ENCODE measurements around the gene C2CD3.
"Not testable (repeated sequence)": the region's sequence is repeated elsewhere in the genome, so short reads cannot be mapped to it uniquely, and the experiment has no call there.

Gene C2CD3

DNA sequence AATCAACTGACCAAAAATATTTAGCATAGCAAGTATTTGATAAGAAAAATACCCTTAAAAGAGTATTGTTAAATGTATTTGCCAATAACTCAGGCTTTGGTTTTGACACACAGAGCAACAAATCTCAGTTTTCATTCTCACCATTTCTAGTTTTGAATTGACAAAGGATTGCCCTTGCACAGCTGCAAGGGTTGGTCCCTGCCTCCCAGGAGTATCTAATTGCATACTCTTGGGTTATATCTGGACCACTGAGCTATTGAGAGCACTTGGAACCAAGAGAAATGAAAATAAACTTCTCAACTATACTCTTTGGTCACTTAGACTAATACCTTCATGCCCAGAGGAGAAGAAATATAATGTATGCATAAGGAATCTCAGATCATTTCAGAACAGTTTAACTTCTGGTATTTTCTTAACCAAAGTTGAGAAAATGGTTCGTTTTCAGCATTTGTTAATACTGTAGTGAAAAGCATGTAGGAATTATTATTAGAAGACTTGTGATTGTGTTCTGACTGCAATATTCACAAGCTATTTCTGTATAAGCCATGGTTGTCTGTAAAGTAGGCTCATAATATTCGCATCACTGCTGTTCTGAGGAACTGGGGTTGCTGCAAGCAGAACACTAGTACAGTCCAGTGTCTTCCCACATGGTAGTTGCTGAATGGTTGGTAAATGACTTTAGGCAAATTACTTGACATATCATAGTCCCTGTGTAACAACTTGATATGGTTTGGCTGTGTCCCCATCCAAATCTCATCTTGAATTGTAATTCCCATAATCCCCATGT is 7.9 kb downstream of the C2CD3 start:
- no peak for DNase-seq (ENCODE audit: low read depth)

DNA sequence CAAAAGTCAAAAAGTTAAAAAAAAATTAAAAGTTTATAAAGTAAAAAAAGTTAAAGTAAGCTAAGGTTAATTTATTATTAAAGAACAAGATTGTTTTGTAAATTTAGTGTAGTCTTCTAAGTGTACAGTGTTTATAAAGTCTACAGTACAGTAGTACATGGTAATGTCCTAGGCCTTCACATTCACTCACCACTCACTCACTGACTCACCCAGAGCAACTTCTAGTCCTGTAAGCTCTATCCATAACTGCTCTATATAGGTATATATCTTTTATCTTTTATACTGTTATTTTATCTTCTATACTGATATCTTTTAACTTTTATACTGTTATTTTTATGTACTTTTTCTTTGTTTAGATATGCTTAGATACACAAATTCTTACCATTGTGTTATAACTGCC is 11.2 kb downstream of the C2CD3 start:
- DNase-seq (ENCODE audit: low read depth) = no peak

DNA sequence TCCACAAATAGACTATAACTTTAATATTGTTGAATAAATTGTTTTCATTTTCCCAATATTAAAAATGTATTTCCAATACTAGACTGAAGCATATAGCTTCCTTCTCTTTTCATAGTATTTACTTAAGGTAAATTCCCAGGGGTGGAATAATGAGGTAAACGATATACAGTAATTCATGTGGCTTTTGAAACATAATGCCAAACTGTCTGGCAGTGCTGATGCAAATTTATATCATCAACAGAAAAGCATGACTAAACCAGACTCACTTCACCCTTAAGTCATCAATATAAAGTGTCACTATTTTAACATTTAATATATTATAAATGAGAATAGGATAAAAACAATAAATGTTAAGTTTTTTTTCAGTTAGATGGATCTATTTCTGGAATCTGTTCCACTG is 13.6 kb downstream of the C2CD3 start:
- DNase-seq (ENCODE audit: low read depth) = no peak

DNA sequence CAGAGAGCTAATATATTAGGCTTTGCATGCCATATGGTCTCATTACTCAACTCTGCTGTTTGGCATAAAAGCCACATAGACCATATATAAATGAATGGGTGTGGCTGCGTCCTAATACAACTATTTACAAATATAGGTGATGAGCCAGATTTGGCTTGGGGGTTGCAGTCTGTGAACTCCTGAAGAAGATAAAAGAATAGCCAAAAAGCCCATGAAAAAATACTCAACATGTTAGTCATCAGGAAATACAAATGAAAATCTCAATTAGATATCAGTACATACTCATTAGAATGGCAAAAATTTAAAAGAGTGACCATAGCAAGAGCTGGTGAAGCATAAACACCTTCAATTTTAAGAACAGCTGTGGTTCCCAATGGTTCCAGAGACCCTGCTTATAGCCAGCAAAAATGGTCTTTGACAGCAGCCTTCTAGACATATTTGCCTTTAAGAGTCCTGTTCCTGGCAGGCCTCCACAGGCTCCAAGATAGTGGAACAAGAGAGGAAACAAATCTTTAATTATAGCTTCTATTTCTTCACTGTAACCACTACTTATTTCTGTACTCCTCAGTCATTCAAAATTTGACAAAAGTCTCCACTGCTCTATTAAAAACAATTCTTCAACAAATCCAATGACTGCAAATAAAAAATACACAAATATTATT is 16.1 kb downstream of the C2CD3 start:
- no peak for DNase-seq (ENCODE audit: low read depth)

DNA sequence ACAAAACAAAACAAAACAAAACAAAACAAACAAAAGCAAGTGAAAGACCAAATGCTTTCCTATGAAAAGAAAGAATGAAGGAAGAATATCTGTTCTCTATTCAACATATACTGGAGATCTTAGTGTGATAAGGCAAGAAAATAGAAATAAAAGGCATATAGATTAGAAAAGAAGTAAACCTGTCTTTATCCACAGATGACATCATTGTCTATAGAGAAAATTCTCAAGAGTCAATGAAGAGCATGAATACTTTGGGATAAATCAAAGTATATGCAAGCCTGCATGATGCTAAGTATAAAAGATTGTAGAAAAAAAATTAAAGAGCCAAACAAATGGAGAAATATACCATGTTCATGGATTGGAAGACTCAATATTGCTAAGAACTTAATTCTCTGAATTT is 17.6 kb downstream of the C2CD3 start:
- no peak for DNase-seq (ENCODE audit: low read depth)

DNA sequence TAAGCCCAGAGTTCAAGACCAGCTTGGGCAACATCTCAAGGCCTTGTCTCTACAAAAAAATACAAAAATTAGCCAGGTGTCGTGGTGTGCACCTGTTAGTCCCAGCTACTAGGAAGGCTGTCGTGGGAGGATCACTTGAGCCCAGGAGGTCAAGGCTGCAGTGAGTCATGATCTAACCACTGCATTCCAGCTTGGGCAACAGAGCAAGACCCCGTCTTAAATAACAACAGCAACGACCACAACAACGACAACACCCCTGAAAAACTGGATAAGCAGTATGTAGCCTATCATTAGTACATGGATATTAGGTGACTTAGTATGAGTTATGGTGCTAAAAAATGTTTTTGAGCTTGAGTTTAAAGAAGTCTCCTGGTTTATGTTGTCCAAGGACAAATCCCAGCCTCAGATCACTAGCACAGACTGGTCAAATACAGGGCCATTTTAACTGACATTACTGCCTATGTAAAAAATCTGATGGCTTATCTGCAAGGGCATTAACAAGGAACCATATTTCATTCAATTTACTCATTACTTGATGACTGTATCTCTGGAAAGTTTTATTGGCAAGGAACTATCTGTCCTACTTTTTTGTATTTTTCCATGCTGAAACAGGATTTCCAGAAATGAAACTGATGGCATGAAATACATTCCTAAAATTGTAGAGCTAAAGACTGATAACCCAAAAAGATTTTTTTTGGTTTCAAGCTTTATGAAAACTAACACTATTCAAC is 23.4 kb downstream of the C2CD3 start:
- DNase-seq (ENCODE audit: low read depth) = no peak

DNA sequence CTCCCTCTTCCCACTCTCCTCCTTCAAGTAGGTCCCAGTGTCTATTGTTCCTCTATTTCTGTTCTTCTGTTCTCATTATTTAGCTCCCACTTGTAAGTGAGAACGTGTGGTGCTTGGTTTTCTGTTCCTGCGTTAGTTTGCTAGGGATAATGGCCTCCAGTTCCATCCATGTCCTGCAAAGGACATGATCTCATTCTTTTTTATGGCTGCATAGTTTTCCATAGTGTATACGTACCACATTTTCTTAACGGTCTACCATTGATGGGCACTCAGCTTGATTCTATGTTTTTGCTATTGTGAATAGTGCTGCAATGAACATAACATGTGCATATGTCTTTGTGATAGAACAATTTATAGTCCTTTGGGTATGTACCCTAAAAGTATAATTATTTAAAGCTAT is 26.2 kb downstream of the C2CD3 start:
- no peak for DNase-seq (ENCODE audit: low read depth)

DNA sequence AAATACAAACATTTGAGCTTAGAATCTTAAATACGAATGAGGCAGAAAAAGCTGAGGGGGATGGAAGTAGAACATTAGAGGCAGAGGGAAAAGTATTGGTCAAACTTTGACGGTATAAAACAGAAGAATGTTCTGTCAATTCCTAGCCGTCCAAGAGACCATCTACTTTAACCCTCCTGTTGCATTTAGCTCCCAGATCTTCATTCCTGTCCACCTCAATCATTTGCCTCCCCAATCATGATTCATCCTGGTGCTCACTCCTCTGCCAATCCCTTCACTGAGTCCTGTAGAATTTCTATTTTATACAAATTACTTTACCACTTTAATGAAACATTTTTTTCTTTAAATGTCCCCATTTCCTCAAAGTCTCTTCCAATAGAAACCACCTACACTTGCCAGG is 28.2 kb downstream of the C2CD3 start:
- DNase-seq (ENCODE audit: low read depth) = no peak

DNA sequence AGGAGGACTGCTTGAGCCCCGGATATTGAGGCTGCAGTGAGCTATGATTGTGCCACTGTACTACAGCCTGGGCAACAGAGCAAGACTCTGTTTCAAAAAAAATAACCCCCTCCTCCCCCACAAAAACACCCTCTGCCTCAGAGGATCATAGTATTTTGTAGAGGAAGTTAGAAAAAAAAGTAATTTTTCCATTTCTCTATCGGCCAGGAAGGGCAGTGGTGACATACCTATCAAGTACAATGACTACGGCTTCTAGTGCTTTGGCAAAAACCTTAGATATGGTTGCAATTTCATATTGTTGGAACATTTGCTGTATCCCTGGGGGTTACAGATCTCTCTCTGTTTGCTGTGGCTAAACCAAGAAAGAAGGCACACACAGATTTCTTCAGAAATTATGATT is 28.9 kb downstream of the C2CD3 start:
- no peak for DNase-seq (ENCODE audit: low read depth)

DNA sequence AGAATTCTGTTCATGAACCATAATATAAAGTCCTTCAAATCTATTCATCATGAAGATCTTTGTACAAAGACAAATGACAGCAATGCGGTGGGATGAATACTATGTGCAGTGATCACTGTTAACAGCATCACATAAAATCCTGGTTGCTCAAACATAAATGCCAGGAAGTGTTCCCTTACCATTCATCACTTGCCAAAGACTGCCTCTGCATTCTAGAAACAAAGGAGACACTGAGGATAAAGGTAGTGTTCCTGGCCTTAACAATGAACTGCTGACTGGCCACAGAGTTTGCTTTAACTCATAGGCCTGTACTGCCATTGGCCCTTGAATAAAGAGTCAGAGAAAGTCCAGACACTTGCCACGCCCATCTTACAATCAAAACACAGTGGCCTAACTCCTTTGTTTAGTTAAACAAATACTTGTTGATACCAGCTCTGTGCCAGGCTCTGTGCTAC is 29.5 kb downstream of the C2CD3 start:
- no peak for DNase-seq (ENCODE audit: low read depth)

DNA sequence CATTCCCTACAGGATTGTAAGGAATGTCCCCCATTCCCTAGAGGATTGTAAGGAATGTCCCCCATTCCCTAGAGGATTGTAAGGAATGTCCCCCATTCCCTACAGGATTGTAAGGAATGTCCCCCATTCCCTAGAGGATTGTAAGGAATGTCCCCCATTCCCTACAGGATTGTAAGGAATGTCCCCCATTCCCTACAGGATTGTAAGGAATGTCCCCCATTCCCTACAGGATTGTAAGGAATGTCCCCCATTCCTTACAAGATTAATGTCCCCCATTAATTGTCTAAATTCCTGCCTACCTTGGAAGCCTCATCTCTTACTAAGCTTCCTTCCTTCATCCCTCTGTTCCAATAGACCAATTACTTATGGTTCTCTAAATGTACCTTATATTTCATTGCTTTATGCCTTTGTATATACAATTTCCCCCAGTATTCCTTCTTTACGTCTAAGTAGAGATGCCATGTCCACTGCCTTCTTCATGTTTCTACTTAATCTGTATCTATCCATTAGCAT is 30.8 kb downstream of the C2CD3 start:
- DNase-seq (ENCODE audit: low read depth) = not testable (repeated sequence)

DNA sequence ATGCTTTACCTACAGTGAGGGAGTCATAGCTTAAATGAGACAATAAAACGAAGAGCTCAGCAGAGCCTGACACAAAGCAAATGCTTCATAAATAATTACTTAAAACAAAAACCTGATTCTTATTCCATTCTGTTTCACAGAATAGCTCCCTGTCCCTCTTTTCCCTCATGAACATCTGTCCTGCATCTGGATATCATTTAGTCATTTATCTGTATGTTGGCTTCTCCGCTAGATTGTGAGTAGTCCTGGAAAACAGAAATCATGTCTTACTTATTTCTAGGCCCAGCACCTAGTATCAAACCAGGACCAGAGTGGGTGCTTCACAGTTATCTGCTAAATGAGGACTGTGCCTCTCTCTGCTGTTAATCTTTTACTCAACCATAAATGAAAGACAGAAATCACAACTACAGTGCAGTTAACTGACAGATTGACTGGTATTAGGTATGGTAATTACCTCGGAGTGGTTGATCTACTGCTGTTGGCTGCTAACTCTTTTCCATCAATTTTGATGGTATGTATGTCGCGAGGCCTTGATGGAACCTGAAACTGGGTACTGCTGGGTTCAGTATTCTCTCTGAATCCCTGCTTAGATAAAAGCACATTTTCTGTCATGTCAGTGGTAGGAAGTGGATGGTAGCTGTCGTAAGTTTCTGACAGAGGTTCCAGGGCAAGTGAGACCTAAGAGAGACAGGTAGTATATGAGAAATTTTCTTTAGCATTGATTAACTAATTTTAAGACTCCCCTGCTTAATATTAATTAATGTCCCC is 31.5 kb downstream of the C2CD3 start:
- DNase-seq (ENCODE audit: low read depth) = no peak

DNA sequence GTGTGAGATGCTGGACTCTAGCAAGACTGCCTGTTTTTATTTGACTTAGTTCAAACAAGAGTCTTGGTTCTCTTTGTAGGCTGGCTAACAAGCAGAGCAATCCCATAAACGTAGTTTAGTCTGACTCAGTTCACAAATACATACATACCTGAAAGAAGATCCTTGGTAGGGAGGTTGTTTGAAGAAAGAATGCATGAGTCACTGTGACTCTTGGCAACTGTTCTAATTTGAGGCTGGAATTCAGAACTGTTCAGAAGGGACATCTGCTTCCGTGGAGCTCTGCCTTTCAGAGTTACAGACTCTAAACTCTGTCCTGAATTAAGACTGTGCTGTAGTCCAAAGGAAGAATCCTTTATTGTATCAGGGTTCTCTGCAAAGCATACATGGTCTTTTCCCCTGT is 32.2 kb downstream of the C2CD3 start:
- peak; percentile 99 for DNase-seq (ENCODE audit: low read depth)

DNA sequence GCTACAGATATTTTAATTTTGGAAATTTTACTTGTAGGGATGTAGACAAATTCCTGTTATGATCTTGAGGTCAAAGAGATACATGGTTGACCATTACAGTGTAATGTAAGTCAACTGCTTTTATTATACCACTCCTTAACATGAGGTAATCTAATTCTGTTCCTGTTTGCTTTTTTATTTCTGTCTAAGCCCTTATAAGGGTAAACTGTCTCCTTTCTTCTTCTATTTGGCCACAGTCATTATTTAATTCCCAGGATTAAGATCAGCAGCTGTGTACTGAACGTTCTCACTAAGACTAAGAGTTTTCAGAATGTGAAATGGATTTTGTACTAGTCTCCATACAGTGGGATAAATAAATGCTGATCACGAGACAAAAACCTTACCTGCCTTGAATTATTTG is 32.8 kb downstream of the C2CD3 start:
- no peak for DNase-seq (ENCODE audit: low read depth)

DNA sequence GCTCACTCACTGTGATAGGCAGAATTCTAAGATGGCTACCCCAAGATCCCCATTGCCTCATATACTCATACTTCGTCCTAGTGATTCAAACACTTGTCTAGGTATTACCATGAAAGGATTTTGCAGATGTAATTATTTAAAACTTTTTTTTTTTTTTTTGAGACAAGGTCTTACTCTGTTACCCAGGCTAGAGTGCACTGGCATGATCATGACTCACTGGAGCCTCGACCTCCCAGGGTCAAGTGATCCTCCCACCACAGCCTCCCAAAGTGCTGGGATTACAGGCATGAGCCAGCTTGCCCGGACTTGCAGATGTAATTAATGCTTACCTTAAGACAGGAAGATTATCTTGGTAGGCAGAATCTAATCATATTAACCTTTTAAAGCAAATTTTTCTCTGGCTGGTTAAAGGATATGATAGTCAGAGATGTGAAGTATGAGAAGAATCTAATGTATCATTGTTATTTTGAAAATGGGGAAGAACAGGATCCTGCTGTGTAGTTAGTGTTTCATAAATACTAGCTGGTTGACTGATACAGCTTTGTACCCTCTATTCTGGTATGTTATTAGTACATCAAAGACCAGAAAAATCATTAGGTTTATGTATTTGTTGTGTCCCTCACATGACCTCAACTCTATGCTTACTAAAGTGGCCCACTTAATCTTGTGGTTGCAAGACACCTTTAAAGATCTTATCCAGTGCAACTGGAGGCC is 35.5 kb downstream of the C2CD3 start:
- no peak for DNase-seq (ENCODE audit: low read depth)

DNA sequence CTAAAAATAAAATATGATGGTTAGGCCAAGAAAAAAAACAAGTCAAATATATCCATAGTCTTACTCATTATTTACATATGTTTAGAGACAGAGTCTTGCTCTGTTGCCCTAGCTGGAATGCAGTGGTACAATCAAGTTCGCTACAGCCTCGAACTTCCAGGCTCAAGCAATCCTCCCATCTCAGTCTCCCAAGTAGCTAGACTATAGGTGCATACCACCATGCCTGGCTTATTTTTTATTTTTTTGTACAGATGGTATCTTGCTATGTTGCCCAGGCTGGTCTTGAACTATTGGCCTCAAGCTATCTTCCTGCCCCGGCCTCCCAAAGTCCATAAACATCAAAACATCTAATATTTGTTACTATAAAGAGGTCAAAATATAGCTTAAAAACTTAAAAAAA is 36.1 kb downstream of the C2CD3 start:
- no peak for DNase-seq (ENCODE audit: low read depth)

DNA sequence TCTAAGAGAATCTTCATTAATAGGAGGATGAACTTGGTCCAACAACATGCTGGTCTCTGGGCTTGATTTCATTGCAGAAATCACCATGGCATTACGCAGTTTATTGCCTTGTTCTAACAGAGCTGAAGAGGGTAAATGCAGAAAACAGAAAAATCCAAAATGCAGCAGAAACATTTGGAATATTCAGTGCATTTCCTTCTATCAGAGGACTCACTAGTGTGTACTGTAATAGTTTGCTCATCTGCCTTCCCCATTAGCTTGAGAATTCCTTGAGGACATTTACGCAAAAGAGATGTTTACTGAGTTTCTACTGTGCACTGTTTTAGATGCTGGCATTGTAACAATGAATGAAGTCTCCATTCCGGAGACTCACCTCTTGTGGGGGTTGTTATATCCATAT is 37.4 kb downstream of the C2CD3 start:
- no peak for DNase-seq (ENCODE audit: low read depth)

DNA sequence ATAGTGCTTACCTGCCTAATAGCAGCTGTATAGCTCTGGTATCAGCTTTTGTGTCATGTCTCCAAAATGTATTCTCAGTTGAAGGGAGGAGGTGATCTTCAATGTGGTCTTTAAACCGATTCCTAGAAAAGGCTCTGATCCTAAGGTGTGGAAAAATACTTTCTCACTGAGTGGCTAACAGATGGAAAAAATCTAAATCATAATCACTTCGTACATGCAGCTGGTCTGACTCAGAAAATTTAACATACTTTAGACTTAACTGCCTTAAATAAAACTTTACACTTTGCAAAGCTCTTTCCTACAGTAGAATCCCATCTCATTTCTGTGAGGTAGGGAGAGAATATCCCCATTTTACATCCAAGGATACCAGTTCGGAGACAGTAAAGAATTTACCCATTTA is 38.0 kb downstream of the C2CD3 start:
- DNase-seq (ENCODE audit: low read depth) = no peak

DNA sequence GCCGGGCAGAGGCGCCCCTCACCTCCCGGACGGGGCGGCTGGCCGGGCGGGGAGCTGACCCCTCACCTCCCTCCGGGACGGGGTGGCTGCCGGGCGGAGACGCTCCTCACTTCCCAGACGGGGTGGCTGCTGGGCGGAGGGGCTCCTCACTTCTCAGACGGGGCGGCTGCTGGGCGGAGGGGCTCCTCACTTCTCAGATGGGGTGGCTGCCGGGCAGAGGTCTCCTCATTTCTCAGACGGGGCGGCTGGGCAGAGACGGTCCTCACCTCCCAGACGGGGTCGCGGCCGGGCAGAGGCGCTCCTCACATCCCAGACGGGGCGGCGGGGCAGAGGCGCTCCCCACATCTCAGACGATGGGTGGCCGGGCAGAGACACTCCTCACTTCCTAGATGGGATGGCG is 41.7 kb downstream of the C2CD3 start:
- DNase-seq (ENCODE audit: low read depth) = not testable (repeated sequence)

DNA sequence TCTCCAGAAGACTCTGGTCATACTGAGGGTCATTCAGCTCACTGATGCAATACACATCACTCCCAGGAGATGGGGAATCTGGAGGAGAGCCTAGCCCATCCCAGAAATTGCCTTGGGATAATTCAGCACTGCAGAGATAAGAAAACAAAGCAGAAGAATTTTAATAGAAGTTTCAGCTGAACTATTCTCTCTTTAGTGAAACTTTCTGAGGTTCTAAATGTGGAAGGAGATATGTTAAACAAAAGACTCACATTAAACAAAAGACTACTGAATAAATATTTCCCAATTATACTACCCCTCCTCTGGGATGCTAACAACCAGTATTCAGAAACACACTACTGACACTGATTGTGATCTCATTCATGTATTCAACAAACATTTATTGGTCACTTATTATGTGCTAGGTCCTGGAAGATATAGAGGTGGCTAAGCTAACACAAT is 47.8 kb downstream of the C2CD3 start:
- no peak for DNase-seq (ENCODE audit: low read depth)

DNA sequence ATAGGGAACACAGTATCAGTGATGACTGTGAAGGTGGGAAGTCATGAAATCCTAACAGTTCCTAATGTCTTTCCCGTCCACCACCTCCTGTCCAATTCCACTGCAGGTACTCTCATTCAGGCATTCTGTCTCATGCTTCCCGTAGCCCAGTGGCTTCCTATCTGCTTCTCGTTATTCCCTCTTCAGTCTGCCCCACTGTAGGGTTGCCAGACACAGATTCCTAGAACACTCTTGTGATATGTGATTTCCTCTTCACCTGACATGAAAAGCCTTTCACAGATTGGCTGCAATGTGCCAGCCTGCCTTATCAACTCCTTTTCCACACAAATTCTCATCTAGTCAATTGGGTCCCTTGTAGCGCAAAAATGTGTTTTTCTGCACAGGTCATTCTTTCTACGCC is 49.0 kb downstream of the C2CD3 start:
- DNase-seq (ENCODE audit: low read depth) = no peak

All from non-pigmented ciliary epithelial cell (primary cell).